GM19395 (cell line): Measurements from ENCODE around the gene SNX21.
"Not testable (repeated sequence)": the region's sequence is repeated elsewhere in the genome, so short reads cannot be mapped to it uniquely, and the experiment has no call there.

Source experiments
- ATAC-seq: cut with Tn5 transposase; IDR thresholded peaks from one replicate; pipeline ENCODE4 v1.9.1; 2021; ENCODE audit warnings: mild to moderate bottlenecking, moderate library complexity; ENCODE audit not compliant: unreplicated experiment

Gene SNX21, protein sequence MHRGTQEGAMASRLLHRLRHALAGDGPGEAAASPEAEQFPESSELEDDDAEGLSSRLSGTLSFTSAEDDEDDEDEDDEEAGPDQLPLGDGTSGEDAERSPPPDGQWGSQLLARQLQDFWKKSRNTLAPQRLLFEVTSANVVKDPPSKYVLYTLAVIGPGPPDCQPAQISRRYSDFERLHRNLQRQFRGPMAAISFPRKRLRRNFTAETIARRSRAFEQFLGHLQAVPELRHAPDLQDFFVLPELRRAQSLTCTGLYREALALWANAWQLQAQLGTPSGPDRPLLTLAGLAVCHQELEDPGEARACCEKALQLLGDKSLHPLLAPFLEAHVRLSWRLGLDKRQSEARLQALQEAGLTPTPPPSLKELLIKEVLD

GRCh38 chr20:45833030-45833882 lies at the start of gene SNX21:
TSS of gene SNX21 (plus strand) at chr20:45833799. CDS start at chr20:45833920, 121 bp downstream.
- ATAC-seq, result no peak

- no peak for ATAC-seq
These were observed 45.2 kb upstream of the SNX21 start for GRCh38 chr20:45788351-45788750.

DNA sequence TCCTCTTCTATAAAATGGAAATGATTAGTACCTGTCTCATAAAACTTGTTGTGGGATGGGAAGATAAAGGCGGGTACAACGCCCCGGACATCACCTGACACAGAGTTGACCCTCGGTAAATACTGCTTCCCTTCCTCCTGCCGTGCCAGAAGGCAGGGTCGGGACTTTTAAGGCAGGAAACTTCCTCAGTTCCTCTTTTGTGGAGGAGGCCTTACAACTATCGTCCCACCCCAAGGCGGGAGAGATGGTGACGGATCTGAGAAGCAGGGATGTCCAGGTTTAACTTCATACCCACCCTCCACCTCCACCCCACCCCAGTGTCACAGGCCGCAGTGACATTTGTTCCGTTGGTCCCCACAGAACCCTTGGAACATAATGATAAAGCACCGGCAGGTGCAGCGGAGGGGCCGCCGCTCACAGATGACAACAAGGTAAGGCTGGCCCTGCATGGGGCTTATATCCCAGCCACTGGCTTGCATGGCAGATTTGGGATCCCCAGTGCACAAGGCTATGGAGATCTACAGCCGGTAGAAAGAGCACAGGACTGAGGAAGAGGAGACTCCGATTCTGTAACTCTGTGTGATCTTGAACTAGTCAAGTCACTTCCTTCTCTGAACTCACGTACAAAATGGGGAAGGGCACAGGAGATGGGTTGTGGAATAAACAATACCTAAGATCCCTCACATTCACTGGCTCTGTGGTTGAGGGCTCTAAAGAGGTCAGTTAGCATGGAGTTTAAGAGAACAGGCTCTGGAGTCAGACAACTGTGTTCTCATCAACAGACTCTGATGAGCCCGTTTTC lies 41.1 kb upstream of the SNX21 start:
- peak; percentile 24 for ATAC-seq

DNA sequence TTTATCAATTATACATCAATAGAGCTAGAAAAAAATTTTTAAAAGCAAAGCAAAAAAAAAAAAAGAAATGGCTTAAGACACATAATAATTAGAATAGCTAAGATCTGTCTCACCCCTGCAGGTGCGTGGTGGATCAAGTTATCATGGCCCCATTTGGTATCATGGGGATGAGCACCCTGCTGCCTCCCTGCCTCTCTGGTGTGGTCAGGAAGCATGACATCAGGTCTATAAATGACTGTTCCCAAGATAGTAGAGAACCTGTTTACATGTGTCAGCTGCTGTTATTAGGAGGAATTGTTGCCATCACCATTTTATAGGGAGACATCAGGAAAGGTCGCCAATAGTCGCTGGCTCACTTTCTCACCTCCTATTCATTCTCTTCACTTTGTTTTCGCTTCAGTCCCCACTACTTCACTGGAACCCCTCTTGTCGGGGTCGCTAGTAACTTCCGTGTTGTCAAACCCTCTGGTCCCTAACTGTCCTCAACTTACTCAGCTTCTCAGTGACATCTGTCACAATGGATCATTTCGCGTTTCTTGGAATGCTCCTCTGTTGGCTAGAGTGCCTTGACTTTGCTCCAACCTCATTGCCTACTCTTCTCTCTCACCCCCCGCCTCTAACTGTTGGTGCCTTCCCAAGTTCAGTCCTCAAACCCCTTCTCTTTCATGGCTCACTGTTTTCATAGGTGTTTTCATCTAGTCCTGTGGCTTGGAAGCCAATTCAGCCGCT lies 37.1 kb upstream of the SNX21 start:
- ATAC-seq, result no peak

DNA sequence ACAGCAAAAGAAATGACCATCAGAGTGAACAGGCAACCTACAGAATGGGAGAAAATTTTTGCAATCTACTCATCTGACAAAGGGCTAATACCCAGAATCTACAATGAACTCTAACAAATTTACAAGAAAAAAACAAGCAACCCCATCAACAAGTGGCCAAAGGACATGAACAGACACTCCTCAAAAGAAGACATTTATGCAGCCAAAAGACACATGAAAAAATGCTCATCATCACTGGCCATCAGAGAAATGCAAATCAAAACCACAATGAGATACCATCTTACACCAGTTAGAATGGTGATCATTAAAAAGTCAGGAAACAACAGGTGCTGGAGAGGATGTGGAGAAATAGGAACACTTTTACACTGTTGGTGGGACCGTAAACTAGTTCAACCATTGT lies 36.1 kb upstream of the SNX21 start:
- ATAC-seq, result not testable (repeated sequence)

DNA sequence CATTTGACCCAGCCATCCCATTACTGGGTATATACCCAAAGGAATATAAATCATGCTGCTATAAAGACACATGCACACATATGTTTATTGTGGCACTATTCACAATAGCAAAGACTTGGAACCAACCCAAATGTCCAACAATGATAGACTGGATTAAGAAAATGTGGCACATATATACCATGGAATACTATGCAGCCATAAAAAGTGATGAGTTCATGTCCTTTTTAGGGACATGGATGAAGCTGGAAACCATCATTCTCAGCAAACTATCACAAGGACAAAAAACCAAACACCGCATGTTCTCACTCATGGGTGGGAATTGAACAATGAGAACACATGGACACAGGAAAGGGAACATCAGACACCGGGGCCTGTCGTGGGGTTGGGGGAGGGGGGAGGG lies 35.6 kb upstream of the SNX21 start:
- not testable (repeated sequence) for ATAC-seq

DNA sequence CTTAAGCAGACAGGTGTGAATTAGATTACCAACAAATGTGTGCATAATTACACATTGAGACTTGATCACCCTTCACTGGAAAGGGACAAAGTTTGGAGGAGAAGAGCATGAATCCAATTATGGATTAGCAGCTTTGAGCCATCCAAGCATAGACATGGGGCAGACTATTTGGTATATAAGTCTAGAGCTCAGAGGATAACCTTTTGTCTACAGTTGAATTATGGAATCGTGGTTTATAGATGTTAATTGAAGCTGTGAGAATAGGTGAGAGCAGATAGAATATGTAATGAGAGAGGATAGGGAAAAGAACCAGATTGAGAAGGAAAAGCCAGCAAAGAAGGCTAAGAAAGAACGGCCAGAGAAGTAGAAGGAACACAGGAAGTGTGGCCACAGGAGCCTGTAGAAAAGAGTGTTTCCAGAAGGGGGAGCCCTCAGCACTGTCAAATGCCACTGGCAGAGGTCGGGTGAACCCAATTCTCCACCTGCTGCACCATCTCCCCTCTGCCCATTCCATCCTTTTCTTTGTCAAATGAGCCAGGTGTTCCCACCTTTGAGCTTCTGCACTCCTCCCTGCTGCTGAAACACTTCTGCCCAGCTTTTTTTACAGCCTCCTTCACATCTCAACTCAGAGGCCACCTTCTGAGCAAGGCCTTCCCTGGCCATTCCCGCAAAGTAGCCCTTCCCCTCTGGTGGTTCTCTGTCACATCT lies 34.5 kb upstream of the SNX21 start:
- ATAC-seq, result no peak

DNA sequence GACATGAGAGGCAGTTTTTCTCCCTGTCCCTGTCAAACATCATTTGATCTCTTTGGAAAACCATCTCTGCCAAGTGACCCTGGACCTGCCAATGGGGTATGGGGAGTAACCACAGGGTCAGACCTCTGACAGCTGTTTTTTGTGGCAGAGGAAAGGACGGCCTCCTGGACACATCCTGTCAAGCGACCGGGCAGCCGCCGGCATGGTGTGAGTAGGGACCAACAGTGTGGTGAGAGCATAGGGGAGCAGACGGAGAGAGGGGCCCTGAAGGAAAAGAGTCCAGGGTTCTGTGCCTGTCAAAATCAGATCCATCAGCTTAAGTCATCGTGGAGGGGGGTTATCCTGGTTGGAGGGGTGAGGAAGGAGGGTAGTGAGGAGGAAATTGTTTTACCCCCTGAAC lies 31.7 kb upstream of the SNX21 start:
- no peak for ATAC-seq

- no peak for ATAC-seq
These were observed 23.2 kb upstream of the SNX21 start for GRCh38 chr20:45810191-45810970.

- peak; percentile 97 for ATAC-seq
These were observed 21.2 kb upstream of the SNX21 start, which contains the start of gene UBE2C for GRCh38 chr20:45812157-45813005. TSS of gene UBE2C (plus strand) at chr20:45812644. CDS start at chr20:45812696, 52 bp downstream.

- ATAC-seq, result no peak
These were observed 20.6 kb upstream of the SNX21 start for GRCh38 chr20:45813006-45813340.

DNA sequence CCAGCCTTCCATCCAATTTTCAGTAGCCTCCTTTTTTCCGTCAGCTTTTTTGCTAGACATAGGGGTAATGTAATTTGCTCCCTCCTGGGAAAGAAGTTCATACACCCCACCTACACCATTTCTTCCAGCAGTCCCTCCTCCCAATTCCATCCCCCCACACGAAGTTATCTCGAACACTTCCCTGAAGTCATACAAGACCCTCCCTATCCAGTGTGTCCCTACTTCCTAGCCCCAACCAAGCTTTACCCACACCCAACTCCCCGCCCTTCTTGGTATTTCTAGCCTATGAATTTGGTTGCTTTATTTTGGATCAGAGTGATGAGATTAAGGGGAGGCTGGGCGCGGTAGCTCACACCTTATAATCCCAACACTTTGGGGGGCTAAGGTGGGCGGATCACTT lies 20.1 kb upstream of the SNX21 start:
- no peak for ATAC-seq

DNA sequence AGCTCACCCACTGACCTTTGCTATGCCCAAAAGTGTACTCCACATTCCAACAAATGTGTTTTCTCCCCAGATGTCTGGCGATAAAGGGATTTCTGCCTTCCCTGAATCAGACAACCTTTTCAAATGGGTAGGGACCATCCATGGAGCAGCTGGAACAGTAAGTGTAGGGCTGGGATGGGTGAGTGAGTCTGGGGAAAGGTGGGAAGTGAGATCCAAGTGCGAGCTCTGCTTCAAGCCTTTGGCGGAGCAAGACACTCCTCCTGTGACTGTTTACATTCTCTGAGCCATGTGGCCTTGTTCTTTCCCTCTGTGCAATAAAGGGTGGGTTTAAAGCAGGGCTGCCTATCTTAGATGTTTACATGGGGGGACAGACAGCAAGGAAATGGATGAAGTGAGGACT lies 19.3 kb upstream of the SNX21 start:
- no peak for ATAC-seq

DNA sequence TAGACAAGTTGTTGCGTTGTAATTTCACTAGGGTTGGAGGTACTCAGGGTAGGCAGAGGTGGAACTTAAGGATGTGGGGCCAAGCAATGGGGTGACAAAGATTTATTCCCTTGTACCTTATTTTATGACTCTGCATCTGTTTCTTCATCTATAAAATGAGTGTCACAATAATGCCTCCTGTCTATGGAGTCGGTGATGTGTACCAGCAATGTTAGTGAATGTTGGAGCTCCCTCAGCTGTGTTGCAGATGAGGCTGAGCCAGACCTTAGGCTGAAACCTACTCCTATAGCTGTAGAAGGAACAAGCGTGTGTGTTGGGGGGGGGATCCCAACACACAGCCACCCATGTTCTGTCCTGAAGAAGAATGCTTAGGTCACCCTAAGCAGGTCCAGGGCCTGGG lies 16.6 kb upstream of the SNX21 start:
- no peak for ATAC-seq

DNA sequence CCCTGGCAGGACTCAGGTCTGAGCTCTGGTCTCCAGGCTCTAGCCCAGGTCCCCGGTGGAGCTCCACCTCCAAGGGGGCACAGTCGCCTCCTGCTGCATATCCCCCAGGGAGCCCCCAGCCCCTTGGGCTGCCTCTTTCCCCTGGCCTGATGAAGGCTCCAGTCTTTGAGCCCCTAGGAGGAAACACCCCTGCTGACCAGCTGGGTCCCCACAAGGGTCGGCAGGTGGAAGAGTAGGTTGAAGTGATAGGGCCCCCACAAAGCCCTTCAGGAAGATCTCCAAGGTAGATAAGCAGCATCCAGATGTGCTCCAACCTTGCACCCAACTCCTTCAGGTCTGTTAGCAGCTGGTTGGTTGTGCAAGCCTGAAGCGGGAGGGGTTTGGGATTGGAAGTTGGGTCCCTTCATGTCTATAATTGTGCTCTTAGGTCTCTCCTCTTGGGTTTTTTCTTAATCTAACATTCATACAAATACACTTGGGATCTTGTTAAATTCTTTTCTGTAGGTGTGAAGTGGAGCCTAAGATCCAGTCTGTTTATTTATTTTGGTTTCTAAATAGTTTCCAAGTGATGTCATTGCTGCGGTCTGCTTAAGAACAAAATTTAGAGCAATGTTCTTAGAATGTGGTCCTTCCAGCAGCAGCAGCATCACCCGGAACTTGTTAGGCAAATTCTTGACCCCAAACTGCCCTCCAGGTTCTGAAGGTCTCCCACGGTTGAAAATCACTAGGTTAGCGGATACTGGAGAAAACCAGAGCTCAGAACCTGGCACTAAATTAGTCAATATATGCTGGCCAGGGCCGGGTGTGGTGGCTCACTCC lies 16.0 kb upstream of the SNX21 start:
- ATAC-seq, result no peak

- no peak for ATAC-seq
These were observed 15.4 kb upstream of the SNX21 start for GRCh38 chr20:45818239-45818638.

DNA sequence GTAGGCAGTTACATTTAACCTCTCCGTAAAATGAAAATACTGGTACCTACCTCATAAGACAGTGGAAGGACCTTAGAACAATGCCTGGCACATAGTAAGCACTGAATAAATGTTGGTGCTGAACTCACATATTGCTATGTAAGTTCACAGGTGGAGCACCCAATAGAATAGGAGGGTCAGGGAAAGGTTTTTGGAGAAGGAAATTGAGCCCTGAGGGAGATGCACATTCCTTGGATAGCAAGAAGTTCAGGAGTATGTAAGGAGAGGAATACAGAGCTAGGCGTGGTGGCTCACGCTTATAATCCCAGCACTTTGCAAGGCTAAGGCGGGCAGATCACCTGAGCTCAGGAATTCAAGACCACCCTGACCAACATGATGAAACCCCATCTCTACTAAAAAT lies 14.1 kb upstream of the SNX21 start:
- ATAC-seq, result no peak
